Fibroblast of lung (primary cell): ENCODE data around the gene INPPL1.

Experiments used
- CTCF ChIP-seq, 2 donors: IDR thresholded peaks in 1 of 2; conservative IDR thresholded peaks in 1 of 2; 1 replicate in 1 of 2; 2 replicates in 1 of 2; pipeline ENCODE4 v1.5.1; 2011 to 2012; ENCODE audit warnings: low read length in 2 of 2, control low read depth in 1 of 2, inconsistent platforms in 1 of 2, low read depth in 1 of 2, mild to moderate bottlenecking in 1 of 2
- EZH2 ChIP-seq: IDR thresholded peaks from 2 replicates; pipeline ENCODE4 v1.5.1; 2012; ENCODE audit warnings: low read length, control low read depth, mild to moderate bottlenecking; ENCODE audit errors: missing control alignments

- TF ChIP-seq CTCF (conservative IDR thresholded peaks at IDR 0.05 in 1 of 2, IDR thresholded peaks at IDR 0.05 in 1 of 2; ENCODE audit: low read depth in 1 of 2, low read length in 2 of 2): no peak
- TF ChIP-seq EZH2: no peak
Observed at GRCh38 chr11:72218251-72218745, 6.3 kb upstream of the INPPL1 start.
